ENCODE measurements around the gene KRTAP4-6. TPM values are rescaled to one million over a fixed set of nuclear protein-coding genes. Genes with fewer than 3 reads are reported as not detected.

The KRTAP4-6 gene
- total and polyA plus RNA-seq, 2 of the 4 experiments (the other 2 are of a cell fraction) = not detected

DNA sequence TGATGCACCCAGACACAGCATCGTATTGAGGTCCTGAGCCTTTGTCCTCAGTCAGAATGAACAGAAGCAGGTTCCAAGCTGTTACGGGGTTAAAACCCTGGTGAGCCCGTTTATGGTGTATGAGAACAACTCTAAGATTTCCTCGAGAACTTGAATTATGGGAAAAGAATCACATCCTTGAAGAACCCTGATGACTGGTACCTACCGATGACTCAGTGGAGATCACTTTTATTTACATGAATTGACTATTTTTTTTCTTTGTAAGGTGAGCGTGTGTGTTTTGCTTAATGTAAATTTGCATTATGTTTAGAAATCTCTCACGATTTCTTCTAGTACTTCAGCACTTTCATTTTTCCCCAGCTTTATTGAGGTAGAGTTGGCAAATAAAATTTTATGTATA, 23.5 kb upstream of the KRTAP4-6 start:
- Histone ChIP-seq H3K4ac (ENCODE audit: low read depth, low read length) (no peak overlapping the region), H4K20me1 (ENCODE audit: insufficient read depth, low read length) (no peaks in the 10 kb centered on the region), H3K18ac (ENCODE audit: low read depth, low read length) (no peak overlapping the region), H3K27ac (ENCODE audit: insufficient read depth, low read length) (no peak overlapping the region), H2BK5ac (ENCODE audit: low read depth, low read length, poor library complexity, severe bottlenecking) (no peak overlapping the region), H3K4me1 (ENCODE audit: control insufficient read depth, insufficient read depth, low read length) (no peaks in the 10 kb centered on the region), H3K27me3 (ENCODE audit: control insufficient read depth, insufficient read depth, low read length) (no peaks in the 10 kb centered on the region; the same call in 1 of the 2 replicates), H3K4me3 (ENCODE audit: insufficient read depth, low read depth, low read length) (no peak overlapping the region), H2BK20ac (ENCODE audit: low read depth, low read length) (peak overlapping the region; percentile 14; the same call in 1 of the 2 replicates), H4K5ac (ENCODE audit: low read depth, low read length) (no peak overlapping the region), H2AK9ac (replicated peaks; ENCODE audit: low read depth, low read length, poor library complexity) (no peak overlapping the region), H3K14ac (replicated peaks; ENCODE audit: low read depth, low read length) (no peak overlapping the region), H3K79me1 (ENCODE audit: low read depth in 1 of 2, low read length in 2 of 2) (no peaks in the 10 kb centered on the region), H2BK15ac (ENCODE audit: low read depth, low read length) (no peak overlapping the region; the same call in 2 of the 3 replicates), H3K4me2 (ENCODE audit: low read depth, low read length) (no peak overlapping the region), H2AFZ (replicated peaks; ENCODE audit: low read length, poor library complexity) (peak overlapping the region; percentile 26), H3K36me3 (ENCODE audit: control insufficient read depth, insufficient read depth, low read length) (no peaks in the 10 kb centered on the region), H2BK120ac (ENCODE audit: low read depth, low read length) (no peak overlapping the region), H3K23ac (ENCODE audit: low read depth, low read length) (no peak overlapping the region), H3K9me3 (ENCODE audit: control insufficient read depth, insufficient read depth, low read length) (no peaks in the 10 kb centered on the region), H3K56ac (ENCODE audit: extremely low read depth, insufficient read depth, low read length) (no peak overlapping the region), H3K9ac (ENCODE audit: low read depth, low read length) (no peak overlapping the region), H2AK5ac (ENCODE audit: low read depth, low read length) (no peak overlapping the region), H4K91ac (ENCODE audit: insufficient read depth, low read depth, low read length) (no peak overlapping the region), H4K8ac (ENCODE audit: low read depth in 2 of 2, low read length in 2 of 2) (no peak overlapping the region), H3K9me1 (ENCODE audit: insufficient read depth, low read length) (no peaks in the 10 kb centered on the region)
- BruUV-seq (replicated peaks) = no TSS peak
- CTCF ChIA-PET = no interaction called here
- in situ Hi-C loops (cut with MboI; ENCODE audit: low sequenced_read_pairs) = no loop called here
- TF ChIP-seq, protein P1, sequence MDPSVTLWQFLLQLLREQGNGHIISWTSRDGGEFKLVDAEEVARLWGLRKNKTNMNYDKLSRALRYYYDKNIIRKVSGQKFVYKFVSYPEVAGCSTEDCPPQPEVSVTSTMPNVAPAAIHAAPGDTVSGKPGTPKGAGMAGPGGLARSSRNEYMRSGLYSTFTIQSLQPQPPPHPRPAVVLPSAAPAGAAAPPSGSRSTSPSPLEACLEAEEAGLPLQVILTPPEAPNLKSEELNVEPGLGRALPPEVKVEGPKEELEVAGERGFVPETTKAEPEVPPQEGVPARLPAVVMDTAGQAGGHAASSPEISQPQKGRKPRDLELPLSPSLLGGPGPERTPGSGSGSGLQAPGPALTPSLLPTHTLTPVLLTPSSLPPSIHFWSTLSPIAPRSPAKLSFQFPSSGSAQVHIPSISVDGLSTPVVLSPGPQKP (IDR thresholded peaks at IDR 0.05; ENCODE audit: borderline replicate concordance, low read depth, low read length) = no peak
- TF ChIP-seq FOS (IDR thresholded peaks at IDR 0.05; ENCODE audit: low read depth, low read length) = no peak
- no peak for TF ChIP-seq RCOR1 (IDR thresholded peaks at IDR 0.05; ENCODE audit: insufficient replicate concordance, low read length)
- WGBS, 2 experiments (ENCODE audit: extremely low coverage in 2 of 2, insufficient read length in 1 of 2) = 92% methylated on average over 2 of the region's 7 CpGs; no CpG with 5 or more reads in 1 of the 2 experiments
- intact Hi-C loops (cut with micrococcal nuclease) = no loop called here
- POLR2A ChIA-PET (ENCODE audit: unreplicated experiment) = no interaction called here
- no peak for DNase-seq
- ATAC-seq (ENCODE audit: low read depth) = no peak
- dilution Hi-C loops (cut with HindIII; ENCODE audit: low sequenced_read_pairs, unreplicated experiment) = no loop called here
